Measurements from ENCODE around the gene BRMS1.
A peak's percentile ranks its signal among the peaks of the same experiment; 100 is the strongest.

The BRMS1 gene

GRCh38 chr11:66302656-66303055 is 42.2 kb downstream of the BRMS1 start:
- DNase-seq = no peak

- DNase-seq = no peak
Observed at GRCh38 chr11:66299186-66299585, 45.7 kb downstream of the BRMS1 start.

GRCh38 chr11:66297610-66298009 is 47.3 kb downstream of the BRMS1 start:
- DNase-seq = no peak

GRCh38 chr11:66294626-66295620 is 50.0 kb downstream of the BRMS1 start:
- DNase-seq = no peak

- DNase-seq = no peak
Observed at GRCh38 chr11:66293777-66294625, 50.9 kb downstream of the BRMS1 start.

- no peak for DNase-seq
Observed at GRCh38 chr11:66293352-66293751, 51.6 kb downstream of the BRMS1 start.

- DNase-seq = no peak
Observed at GRCh38 chr11:66292543-66293332, 52.2 kb downstream of the BRMS1 start.

- DNase-seq = no peak
Observed at GRCh38 chr11:66291706-66292542, 53.0 kb downstream of the BRMS1 start, which contains the start of gene TMEM151A. TSS of gene TMEM151A (plus strand) at chr11:66291894. CDS start at chr11:66292014, 120 bp downstream.

- DNase-seq = no peak
Observed at GRCh38 chr11:66291303-66291705, 53.6 kb downstream of the BRMS1 start.

- DNase-seq = no peak
Observed at GRCh38 chr11:66290330-66290621, 54.6 kb downstream of the BRMS1 start.

GRCh38 chr11:66289548-66290329 is 55.2 kb downstream of the BRMS1 start:
- peak in 1 of 2 donors; percentile 81 for DNase-seq

GRCh38 chr11:66288671-66289547 is 56.0 kb downstream of the BRMS1 start, which contains the start of gene YIF1A:
TSS of gene YIF1A (minus strand) at chr11:66289143. CDS start at chr11:66288985, 158 bp downstream.
- peak; percentile 99 to 100 for DNase-seq

GRCh38 chr11:66287889-66288670 is 56.8 kb downstream of the BRMS1 start:
- no peak for DNase-seq
